Measurements from ENCODE around the gene ZNF366.
"Not testable (repeated sequence)": the region's sequence is repeated elsewhere in the genome, so short reads cannot be mapped to it uniquely, and the experiment has no call there.

The ZNF366 gene

GRCh38 chr5:72412283-72413055, 94.7 kb downstream of the ZNF366 start:
- peaks cover 3% of the 10 kb centered on the region for H3K27me3 Mint-ChIP-seq
- H3K9me3 Mint-ChIP-seq = no peaks in the 10 kb centered on the region
- no peak overlapping the region for H3K4me3 Mint-ChIP-seq
- no peaks in the 10 kb centered on the region for H3K36me3 Mint-ChIP-seq
- no peak overlapping the region for H3K27ac Mint-ChIP-seq
- H3K4me1 Mint-ChIP-seq = no peaks in the 10 kb centered on the region
- CTCF ChIA-PET = no interaction called here
- DNase-seq = no peak

GRCh38 chr5:72410688-72411295, 96.4 kb downstream of the ZNF366 start:
- no peaks in the 10 kb centered on the region for H3K36me3 Mint-ChIP-seq
- no peaks in the 10 kb centered on the region for H3K4me1 Mint-ChIP-seq
- H3K27ac Mint-ChIP-seq = no peak overlapping the region
- DNase-seq = no peak
- no peak overlapping the region for H3K4me3 Mint-ChIP-seq
- H3K9me3 Mint-ChIP-seq = no peaks in the 10 kb centered on the region
- peaks cover 3% of the 10 kb centered on the region for H3K27me3 Mint-ChIP-seq
- CTCF ChIA-PET = no interaction called here

- Mint-ChIP-seq H3K9me3 (peaks cover 5% of the 10 kb centered on the region), H3K4me1 (no peaks in the 10 kb centered on the region), H3K36me3 (no peaks in the 10 kb centered on the region), H3K4me3 (no peak overlapping the region), H3K27me3 (peaks cover 3% of the 10 kb centered on the region), H3K27ac (no peak overlapping the region)
- CTCF ChIA-PET = no interaction called here
- no peak for DNase-seq
Measured at GRCh38 chr5:72408603-72409002, 98.6 kb downstream of the ZNF366 start.

- H3K4me3 Mint-ChIP-seq = no peak overlapping the region
- CTCF ChIA-PET = no interaction called here
- H3K36me3 Mint-ChIP-seq = no peaks in the 10 kb centered on the region
- H3K27me3 Mint-ChIP-seq = peaks cover 3% of the 10 kb centered on the region
- DNase-seq = no peak
- peaks cover 5% of the 10 kb centered on the region for H3K9me3 Mint-ChIP-seq
- H3K27ac Mint-ChIP-seq = no peak overlapping the region
- no peaks in the 10 kb centered on the region for H3K4me1 Mint-ChIP-seq
Measured at GRCh38 chr5:72408127-72408526, 99.1 kb downstream of the ZNF366 start.

- H3K4me3 Mint-ChIP-seq = no peak overlapping the region
- H3K27ac Mint-ChIP-seq = no peak overlapping the region
- H3K27me3 Mint-ChIP-seq = peaks cover 3% of the 10 kb centered on the region
- no peaks in the 10 kb centered on the region for H3K4me1 Mint-ChIP-seq
- CTCF ChIA-PET = no interaction called here
- peaks cover 5% of the 10 kb centered on the region for H3K9me3 Mint-ChIP-seq
- no peaks in the 10 kb centered on the region for H3K36me3 Mint-ChIP-seq
- DNase-seq = no peak
Measured at GRCh38 chr5:72407541-72407940, 99.7 kb downstream of the ZNF366 start.

GRCh38 chr5:72407078-72407477, 100.1 kb downstream of the ZNF366 start:
- no peak for DNase-seq
- Mint-ChIP-seq H3K9me3 (peaks cover 5% of the 10 kb centered on the region), H3K4me1 (no peaks in the 10 kb centered on the region), H3K27me3 (peaks cover 3% of the 10 kb centered on the region), H3K4me3 (no peak overlapping the region), H3K27ac (no peak overlapping the region), H3K36me3 (no peaks in the 10 kb centered on the region)
- CTCF ChIA-PET = no interaction called here

GRCh38 chr5:72404771-72405170, 102.4 kb downstream of the ZNF366 start:
- H3K36me3 Mint-ChIP-seq, H3K27me3 Mint-ChIP-seq, H3K27ac Mint-ChIP-seq, H3K4me3 Mint-ChIP-seq, CTCF ChIA-PET, DNase-seq, H3K4me1 Mint-ChIP-seq: not testable (repeated sequence)
- peaks cover 13% of the 10 kb centered on the region for H3K9me3 Mint-ChIP-seq

- no peaks in the 10 kb centered on the region for H3K36me3 Mint-ChIP-seq
- H3K4me1 Mint-ChIP-seq = no peaks in the 10 kb centered on the region
Measured at GRCh38 chr5:72402959-72403628, 104.1 kb downstream of the ZNF366 start.

GRCh38 chr5:72402381-72402890, 104.8 kb downstream of the ZNF366 start:
- Mint-ChIP-seq H3K9me3 (peaks cover 13% of the 10 kb centered on the region), H3K4me3 (no peak overlapping the region), H3K27ac (no peak overlapping the region), H3K36me3 (no peaks in the 10 kb centered on the region), H3K4me1 (no peaks in the 10 kb centered on the region), H3K27me3 (peaks cover 16% of the 10 kb centered on the region)
- CTCF ChIA-PET = interaction anchor here (1.1 kb wide), 1 partner anchor 11 kb away, joined by 3 read pairs; no protein-coding TSS in a partner anchor
- no peak for DNase-seq

More at GRCh38 chr5:72402959-72403628, 104.1 kb downstream of the ZNF366 start:
- H3K27me3 Mint-ChIP-seq = peaks cover 12% of the 10 kb centered on the region
- no peak overlapping the region for H3K27ac Mint-ChIP-seq
- DNase-seq = no peak
- H3K9me3 Mint-ChIP-seq = peaks cover 13% of the 10 kb centered on the region
- no peak overlapping the region for H3K4me3 Mint-ChIP-seq
- CTCF ChIA-PET = interaction anchor here (1.1 kb wide), 1 partner anchor 12 kb away, joined by 3 read pairs; no protein-coding TSS in a partner anchor

GRCh38 chr5:72400950-72401349, 106.3 kb downstream of the ZNF366 start:
- Mint-ChIP-seq H3K36me3 (no peaks in the 10 kb centered on the region), H3K27me3 (peaks cover 19% of the 10 kb centered on the region), H3K27ac (no peak overlapping the region), H3K4me3 (no peak overlapping the region), H3K4me1 (no peaks in the 10 kb centered on the region), H3K9me3 (peaks cover 13% of the 10 kb centered on the region)
- CTCF ChIA-PET = no interaction called here
- no peak for DNase-seq

- Mint-ChIP-seq H3K36me3 (no peaks in the 10 kb centered on the region), H3K9me3 (peaks cover 8% of the 10 kb centered on the region), H3K27me3 (peaks cover 19% of the 10 kb centered on the region), H3K4me3 (no peak overlapping the region), H3K27ac (no peak overlapping the region), H3K4me1 (no peaks in the 10 kb centered on the region)
- DNase-seq = no peak
- CTCF ChIA-PET = no interaction called here
Measured at GRCh38 chr5:72397836-72398235, 109.4 kb downstream of the ZNF366 start.

- Mint-ChIP-seq H3K36me3 (no peaks in the 10 kb centered on the region), H3K4me3 (no peak overlapping the region), H3K27me3 (peaks cover 18% of the 10 kb centered on the region), H3K27ac (no peak overlapping the region), H3K4me1 (no peaks in the 10 kb centered on the region), H3K9me3 (no peaks in the 10 kb centered on the region)
- CTCF ChIA-PET = no interaction called here
- no peak for DNase-seq
Measured at GRCh38 chr5:72394688-72395087, 112.5 kb downstream of the ZNF366 start.

- Mint-ChIP-seq H3K4me1 (no peaks in the 10 kb centered on the region), H3K27ac (no peak overlapping the region), H3K4me3 (no peak overlapping the region), H3K36me3 (no peaks in the 10 kb centered on the region), H3K9me3 (no peaks in the 10 kb centered on the region), H3K27me3 (peaks cover 16% of the 10 kb centered on the region)
- CTCF ChIA-PET = no interaction called here
- no peak for DNase-seq
Measured at GRCh38 chr5:72393052-72393451, 114.2 kb downstream of the ZNF366 start.
